ENCODE data around the gene RPL18. TPM values are rescaled to one million over a fixed set of nuclear protein-coding genes. Genes with fewer than 3 reads are reported as not detected.
A peak's percentile ranks its signal among the peaks of the same experiment; 100 is the strongest.

The RPL18 gene
- total RNA-seq, 1 experiment from 2014 or later = 2,104 TPM

- DNase-seq (ENCODE audit: low read depth) = peak; percentile 53
Measured at GRCh38 chr19:48630296-48631063, 11.5 kb upstream of the RPL18 start.

- no peak for DNase-seq (ENCODE audit: low read depth)
Measured at GRCh38 chr19:48629599-48630295, 10.8 kb upstream of the RPL18 start.

GRCh38 chr19:48629297-48629598 is 10.3 kb upstream of the RPL18 start:
- DNase-seq (ENCODE audit: low read depth) = no peak

GRCh38 chr19:48628486-48629296 is 9.7 kb upstream of the RPL18 start:
- no peak for DNase-seq (ENCODE audit: low read depth)

GRCh38 chr19:48627865-48628314 is 8.9 kb upstream of the RPL18 start:
- DNase-seq (ENCODE audit: low read depth) = no peak

GRCh38 chr19:48627201-48627864 is 8.4 kb upstream of the RPL18 start:
- DNase-seq (ENCODE audit: low read depth) = no peak

- DNase-seq (ENCODE audit: low read depth) = no peak
Measured at GRCh38 chr19:48625891-48626327, 6.9 kb upstream of the RPL18 start.

GRCh38 chr19:48624791-48625723 is 6.1 kb upstream of the RPL18 start:
- no peak for DNase-seq (ENCODE audit: low read depth)

- DNase-seq (ENCODE audit: low read depth) = peak; percentile 97
Measured at GRCh38 chr19:48624067-48624594, 5.2 kb upstream of the RPL18 start.

GRCh38 chr19:48623556-48624066 is 4.6 kb upstream of the RPL18 start:
- DNase-seq (ENCODE audit: low read depth) = no peak

- no peak for DNase-seq (ENCODE audit: low read depth)
Measured at GRCh38 chr19:48619692-48620585, 961 bp upstream of the RPL18 start.

- DNase-seq (ENCODE audit: low read depth) = no peak
Measured at GRCh38 chr19:48618278-48618915, 581 bp downstream of the RPL18 start.

- DNase-seq (ENCODE audit: low read depth) = no peak
Measured at GRCh38 chr19:48617146-48617937, 1.6 kb downstream of the RPL18 start.

GRCh38 chr19:48616491-48617056 is 2.4 kb downstream of the RPL18 start:
- DNase-seq (ENCODE audit: low read depth) = no peak

GRCh38 chr19:48616041-48616436 is 2.9 kb downstream of the RPL18 start:
- no peak for DNase-seq (ENCODE audit: low read depth)

GRCh38 chr19:48615231-48616040 is 3.5 kb downstream of the RPL18 start:
- DNase-seq (ENCODE audit: low read depth) = no peak

Measured in RPMI7951 (cell line).